SK-N-SH (cell line): Measurements from ENCODE around the gene TMEM131. TPM values are rescaled to one million over a fixed set of nuclear protein-coding genes. Genes with fewer than 3 reads are reported as not detected.

Source experiments
- CTCF ChIA-PET: fragments of 300-600, 350-600 bp; formaldehyde crosslinking; extraction: SDS; loops from one replicate; lab custom pipeline; 2021; lab: Yijun Ruan, JAX
- POLR2A ChIA-PET: fragments of 350-600 bp; sonication (Branson Sonifier 250); formaldehyde crosslinking; extraction: SDS; loops from one replicate; lab custom pipeline; 2020; ENCODE audit warnings: antibody characterized with exemption, inconsistent platforms; lab: Yijun Ruan, JAX
- DNase-seq: peaks from one replicate; pipeline ENCODE4 v3.0.0; 2012
- H2AFZ ChIP-seq: fragments of 200-600 bp; sonication (generic); 2 replicates; pipeline ENCODE4 v1.8.1; 2016; ENCODE audit warnings: antibody characterized with exemption, mild to moderate bottlenecking, low read depth
- H3F3A ChIP-seq: fragments of 200-600 bp; sonication (generic); replicated peaks from 2 replicates; pipeline ENCODE3; 2016; ENCODE audit warnings: antibody characterized with exemption, mild to moderate bottlenecking; ENCODE audit not compliant: insufficient read depth
- H3K27ac ChIP-seq, 2 experiments: fragments of 200-500 bp in 1 of 2; fragments of 200-600 bp in 1 of 2; sonication (Bioruptor generic) in 1 of 2; sonication (generic), shearing (Covaris generic) in 1 of 2; 2 replicates each; pipeline versions ENCODE4 v1.5.1 to v1.6.1; 2014 to 2016; ENCODE audit warnings: low read depth in 2 of 2, inconsistent platforms in 1 of 2, low read length in 1 of 2, mild to moderate bottlenecking in 1 of 2, mixed read lengths in 1 of 2
- H3K27me3 ChIP-seq: fragments of 200-600 bp; sonication (generic), shearing (Covaris generic); 2 replicates; pipeline ENCODE4 v1.6.1; 2016; ENCODE audit warnings: mixed run types; ENCODE audit not compliant: insufficient read depth
- H3K36me3 ChIP-seq, 2 experiments: fragments of 200-500 bp in 1 of 2; fragments of 200-600 bp in 1 of 2; sonication (Bioruptor generic) in 1 of 2; sonication (generic) in 1 of 2; replicated peaks in 1 of 2; 2 replicates each; pipeline versions ENCODE3 to v1.5.1; 2014 to 2016; ENCODE audit warnings: low read length in 1 of 2, mild to moderate bottlenecking in 1 of 2; ENCODE audit not compliant: insufficient read depth in 2 of 2, control insufficient read depth in 1 of 2
- H3K4me1 ChIP-seq, 2 experiments: fragments of 200-500 bp in 1 of 2; fragments of 200-600 bp in 1 of 2; sonication (Bioruptor generic) in 1 of 2; sonication (generic), shearing (Covaris generic) in 1 of 2; 2 replicates each; pipeline versions ENCODE4 v1.5.1 to v1.6.1; 2014 to 2016; ENCODE audit warnings: low read depth in 1 of 2, low read length in 1 of 2, mixed run types in 1 of 2; ENCODE audit not compliant: insufficient read depth in 2 of 2, control insufficient read depth in 1 of 2
- H3K4me2 ChIP-seq: fragments of 200-600 bp; sonication (generic), shearing (Covaris generic); 2 replicates; pipeline ENCODE4 v1.6.1; 2017; ENCODE audit warnings: mixed run types
- H3K4me3 ChIP-seq, 2 experiments: fragments of 200-500 bp in 1 of 2; fragments of 200-600 bp in 1 of 2; sonication (Bioruptor generic) in 1 of 2; sonication (generic), shearing (Covaris generic) in 1 of 2; 2 replicates each; pipeline versions ENCODE4 v1.5.1 to v1.8.1; 2014 to 2016; ENCODE audit warnings: low read depth in 2 of 2, inconsistent platforms in 1 of 2, low read length in 1 of 2, mild to moderate bottlenecking in 1 of 2, mixed read lengths in 1 of 2, moderate library complexity in 1 of 2
- H3K79me2 ChIP-seq: fragments of 200-600 bp; sonication (generic); 2 replicates; pipeline ENCODE4 v1.8.1; 2017; ENCODE audit warnings: mild to moderate bottlenecking; ENCODE audit not compliant: insufficient read depth
- H3K9ac ChIP-seq: fragments of 200-600 bp; sonication (generic); 2 replicates; pipeline ENCODE4 v1.6.1; 2017; ENCODE audit warnings: mixed run types
- H3K9me2 ChIP-seq: fragments of 200-600 bp; sonication (generic); 2 replicates; pipeline ENCODE4 v1.6.1; 2017; ENCODE audit warnings: mixed run types
- H3K9me3 ChIP-seq: fragments of 200-600 bp; sonication (generic); 2 replicates; pipeline ENCODE4 v1.6.1; 2017; ENCODE audit warnings: mixed run types, mild to moderate bottlenecking, moderate library complexity
- H4K20me1 ChIP-seq: fragments of 200-600 bp; sonication (generic); 2 replicates; pipeline ENCODE4 v1.6.1; 2017; ENCODE audit warnings: mild to moderate bottlenecking, mixed run types; ENCODE audit not compliant: insufficient read depth
- EZH2phosphoT487 ChIP-seq: fragments of 200-600 bp; sonication (generic); IDR thresholded peaks from 2 replicates; pipeline ENCODE4 v1.6.1; 2017; ENCODE audit warnings: low read depth, mixed run types, mild to moderate bottlenecking, antibody characterized with exemption, moderate library complexity, borderline replicate concordance
- FOSL2 ChIP-seq: IDR thresholded peaks from 2 replicates; pipeline ENCODE4 v1.4.0; 2012; ENCODE audit warnings: low read depth, mild to moderate bottlenecking, moderate library complexity, borderline replicate concordance
- FOXJ3 ChIP-seq: sonication (generic); formaldehyde crosslinking; IDR thresholded peaks from 2 replicates; pipeline ENCODE4 v1.5.1; 2020; ENCODE audit warnings: mild to moderate bottlenecking, missing genetic modification reagents
- FOXM1 ChIP-seq: IDR thresholded peaks from 2 replicates; pipeline ENCODE4 v1.4.0; 2012; ENCODE audit warnings: low read depth, mild to moderate bottlenecking
- IRF3 ChIP-seq: fragments of 150-350 bp; IDR thresholded peaks from 2 replicates; pipeline ENCODE4 v1.6.1; 2016; ENCODE audit warnings: mild to moderate bottlenecking, low read depth, low read length
- JUND ChIP-seq: IDR thresholded peaks from 2 replicates; pipeline ENCODE4 v1.4.0; 2012
- MAX ChIP-seq: IDR thresholded peaks from 2 replicates; pipeline ENCODE4 v1.4.0; 2012; ENCODE audit warnings: low read depth
- MEF2A ChIP-seq: IDR thresholded peaks from 2 replicates; pipeline ENCODE4 v1.4.0; 2012; ENCODE audit warnings: low read depth, borderline replicate concordance
- MXI1 ChIP-seq: IDR thresholded peaks from 2 replicates; pipeline ENCODE4 v1.6.1; 2012; ENCODE audit warnings: mild to moderate bottlenecking, low read depth, low read length, improper control_type of control experiment
- NFIC ChIP-seq: IDR thresholded peaks from 2 replicates; pipeline ENCODE4 v1.4.0; 2012; ENCODE audit warnings: borderline replicate concordance
- NRF1 ChIP-seq: IDR thresholded peaks from 2 replicates; pipeline ENCODE4 v1.6.1; 2012; ENCODE audit warnings: low read depth, mild to moderate bottlenecking, low read length
- PBX3 ChIP-seq: IDR thresholded peaks from 2 replicates; pipeline ENCODE4; 2012
- POLR2AphosphoS5 ChIP-seq: IDR thresholded peaks from 2 replicates; pipeline ENCODE4 v1.6.1; 2012; ENCODE audit warnings: low read depth, low read length
- RFX5 ChIP-seq: IDR thresholded peaks from 2 replicates; pipeline ENCODE4 v1.6.1; 2012; ENCODE audit warnings: mild to moderate bottlenecking, improper control_type of control experiment, low read length
- RXRA ChIP-seq: IDR thresholded peaks from 2 replicates; pipeline ENCODE4 v1.4.0; 2012; ENCODE audit warnings: low read depth, mild to moderate bottlenecking, borderline replicate concordance
- SIN3A ChIP-seq: IDR thresholded peaks from 2 replicates; pipeline ENCODE4 v1.6.1; 2012; ENCODE audit warnings: low read depth, mild to moderate bottlenecking, low read length, moderate library complexity, borderline replicate concordance
- TCF12 ChIP-seq: IDR thresholded peaks from 2 replicates; pipeline ENCODE4 v1.4.0; 2012
- USF1 ChIP-seq: IDR thresholded peaks from 2 replicates; pipeline ENCODE4 v1.4.0; 2012; ENCODE audit warnings: low read depth, borderline replicate concordance
- USF2 ChIP-seq: fragments of 150-350 bp; IDR thresholded peaks from 2 replicates; pipeline ENCODE4 v1.6.1; 2017; ENCODE audit warnings: antibody characterized with exemption, low read length, low read depth, borderline replicate concordance
- WGBS: methylation state at CpG from one replicate; pipeline ENCODE4 v1.1.6; 2017; ENCODE audit warnings: low lambda C conversion rate; 5-methylcytosine and 5-hydroxymethylcytosine counted together
- polyA plus RNA-seq, 3 experiments: library from polyadenylated mRNA; depleted of rRNA; stranded (reverse); fragments of >200 nt; gene quantifications; 2 replicates each; pipeline ENCODE4 v1.2.3, GENCODE V29; 2012

TMEM131 gene
- polyA plus RNA-seq, 1 of the 3 experiments (the other 2 are of a cell fraction): 9.1 TPM

GRCh38 chr2:98032086-98032485, 36.3 kb upstream of the TMEM131 start:
- ChIA-PET CTCF (no interaction called here), POLR2A (no interaction called here)
- Histone ChIP-seq H2AFZ (no peak overlapping the region), H3K9me3 (no peaks in the 10 kb centered on the region), H4K20me1 (no peaks in the 10 kb centered on the region), H3K36me3 (no peaks in the 10 kb centered on the region), H3K9ac (no peak overlapping the region), H3K4me3 (no peak overlapping the region), H3K79me2 (no peaks in the 10 kb centered on the region), H3K9me2 (no peaks in the 10 kb centered on the region), H3K4me1 (peaks cover 0 to 5% of the 10 kb centered on the region in 2 experiments; a peak in 1 of 4 replicates), H3K27me3 (no peaks in the 10 kb centered on the region), H3K27ac (no peak overlapping the region), H3K4me2 (no peak overlapping the region), H3F3A (no peaks in the 10 kb centered on the region)
- 16% methylated on average over 2 of the region's 2 CpGs for WGBS
- TF ChIP-seq FOXM1 (no peak), NRF1 (no peak), PBX3 (no peak), POLR2AphosphoS5 (no peak), JUND (no peak), FOXJ3 (no peak), IRF3 (no peak), MXI1 (no peak), RFX5 (no peak), MAX (no peak), FOSL2 (no peak), SIN3A (no peak)
- DNase-seq: no peak

- Histone ChIP-seq H3K9me2 (no peaks in the 10 kb centered on the region), H3K36me3 (no peaks in the 10 kb centered on the region), H3K27me3 (no peaks in the 10 kb centered on the region; the same call in 1 of the 2 replicates), H3K4me2 (no peak overlapping the region), H2AFZ (no peak overlapping the region)
- DNase-seq: no peak
- TF ChIP-seq MEF2A: no peak
- no peak for TF ChIP-seq POLR2AphosphoS5
- TF ChIP-seq PBX3: no peak
- TF ChIP-seq TCF12: no peak
- no peak for TF ChIP-seq EZH2phosphoT487
- TF ChIP-seq USF1: no peak
- no peak for TF ChIP-seq NFIC
- TF ChIP-seq RXRA: no peak
- TF ChIP-seq FOSL2: no peak
- TF ChIP-seq MXI1: no peak
- TF ChIP-seq MAX: no peak
- no peak for TF ChIP-seq USF2
- no peak for TF ChIP-seq FOXM1
- TF ChIP-seq, all 33 proteins: peak for 0
- H3K9ac ChIP-seq: no peak overlapping the region
- ChIA-PET CTCF (interaction anchor here (0.9 to 1.1 kb wide), 2 partner anchors 223 to 239 kb away, joined by 3 to 4 read pairs; no protein-coding TSS in a partner anchor), POLR2A (no interaction called here)
- no peaks in the 10 kb centered on the region for H3K9me3 ChIP-seq
- no peaks in the 10 kb centered on the region for H3K79me2 ChIP-seq
- H3K4me3 ChIP-seq: no peak overlapping the region
- no peaks in the 10 kb centered on the region for H4K20me1 ChIP-seq
- H3K4me1 ChIP-seq: no peaks in the 10 kb centered on the region
- H3F3A ChIP-seq: no peaks in the 10 kb centered on the region
- no peak overlapping the region for H3K27ac ChIP-seq
- 53% methylated on average over 6 of the region's 6 CpGs for WGBS
Measured at GRCh38 chr2:98029718-98030222, 34.0 kb upstream of the TMEM131 start.
